GM23338 (cell line): Measurements from ENCODE around the gene TMEM128. TPM values are rescaled to one million over a fixed set of nuclear protein-coding genes. Genes with fewer than 3 reads are reported as not detected.

Source experiments
- ATAC-seq: fragments of 200-7000 bp; cut with Tn5 transposase; 3 replicates; pipeline ENCODE4 v1.9.1; 2020
- DNase-seq: peaks from one replicate; pipeline ENCODE4 v3.0.0-alpha.2; 2015; ENCODE audit warnings: low spot score
- H2AFZ ChIP-seq: fragments of 200-600 bp; sonication (generic); 2 replicates; pipeline ENCODE4 v1.8.0; 2016; ENCODE audit warnings: antibody characterized with exemption, mild to moderate bottlenecking, moderate library complexity
- H3F3A ChIP-seq: fragments of 200-600 bp; sonication (generic); replicated peaks from 2 replicates; pipeline ENCODE4 v1.8.0; 2017; ENCODE audit warnings: antibody characterized with exemption, mixed run types, low read depth
- H3K27ac ChIP-seq: fragments of 200-600 bp; sonication (generic); 2 replicates; pipeline ENCODE4 v1.6.1; 2016; ENCODE audit warnings: low read depth
- H3K27me3 ChIP-seq: fragments of 200-600 bp; sonication (generic); 2 replicates; pipeline ENCODE4 v1.8.0; 2016; ENCODE audit warnings: mild to moderate bottlenecking, mixed run types, moderate library complexity; ENCODE audit not compliant: insufficient read depth
- H3K36me3 ChIP-seq: fragments of 200-600 bp; sonication (generic); 2 replicates; pipeline ENCODE4 v1.8.0; 2016; ENCODE audit warnings: mild to moderate bottlenecking; ENCODE audit not compliant: insufficient read depth
- H3K4me1 ChIP-seq: fragments of 200-600 bp; sonication (generic); 2 replicates; pipeline ENCODE4 v1.8.0; 2016; ENCODE audit warnings: mild to moderate bottlenecking, moderate library complexity; ENCODE audit not compliant: insufficient read depth
- H3K4me2 ChIP-seq: fragments of 200-600 bp; sonication (generic); 2 replicates; pipeline ENCODE4 v1.7.1; 2017; ENCODE audit warnings: mixed run types
- H3K4me3 ChIP-seq: fragments of 200-600 bp; sonication (generic); 2 replicates; pipeline ENCODE4 v1.6.1; 2016; ENCODE audit warnings: mixed run types
- H3K79me2 ChIP-seq: fragments of 200-600 bp; sonication (generic); replicated peaks from 2 replicates; pipeline ENCODE4 v1.8.0; 2017; ENCODE audit warnings: mild to moderate bottlenecking; ENCODE audit not compliant: insufficient read depth
- H3K9me2 ChIP-seq: fragments of 200-600 bp; sonication (generic); 2 replicates; pipeline ENCODE4 v1.8.0; 2017; ENCODE audit not compliant: insufficient read depth
- H4K20me1 ChIP-seq: fragments of 200-600 bp; sonication (generic); replicated peaks from 2 replicates; pipeline ENCODE4 v1.8.0; 2017; ENCODE audit warnings: mild to moderate bottlenecking; ENCODE audit not compliant: insufficient read depth
- H3K27ac Mint-ChIP-seq: 2 replicates; pipeline ENCODE4 v1.8.0; 2020; ENCODE audit warnings: inconsistent platforms, mild to moderate bottlenecking, moderate library complexity, mixed read lengths
- H3K27me3 Mint-ChIP-seq: 3 replicates; pipeline ENCODE4 v1.8.0; 2022; ENCODE audit warnings: low read depth, mild to moderate bottlenecking, moderate library complexity, mixed read lengths, inconsistent platforms; ENCODE audit not compliant: insufficient read depth, poor library complexity
- H3K36me3 Mint-ChIP-seq: 3 replicates; pipeline ENCODE4 v1.8.0; 2021; ENCODE audit warnings: low read depth, mild to moderate bottlenecking, inconsistent platforms, moderate library complexity, mixed read lengths
- H3K4me1 Mint-ChIP-seq: 3 replicates; pipeline ENCODE4 v1.8.0; 2020; ENCODE audit warnings: mild to moderate bottlenecking, inconsistent platforms, mixed read lengths
- H3K4me3 Mint-ChIP-seq: 3 replicates; pipeline ENCODE4 v1.8.0; 2021; ENCODE audit warnings: moderate library complexity, mild to moderate bottlenecking, inconsistent platforms, mixed read lengths
- H3K9me3 Mint-ChIP-seq: 3 replicates; pipeline ENCODE4 v1.8.0; 2020; ENCODE audit warnings: moderate library complexity, mild to moderate bottlenecking, inconsistent platforms, mixed read lengths
- CREB1 ChIP-seq: fragments of 250-450 bp; sonication (Bioruptor Pico); IDR thresholded peaks from 2 replicates; pipeline ENCODE4 v1.5.0; 2020; ENCODE audit warnings: low read depth, mild to moderate bottlenecking, moderate library complexity
- ETS1 ChIP-seq: IDR thresholded peaks from 2 replicates; pipeline ENCODE4 v1.6.1; 2016; ENCODE audit warnings: antibody characterized with exemption
- EZH2phosphoT487 ChIP-seq: fragments of 200-600 bp; sonication (generic); IDR thresholded peaks from one replicate; pipeline ENCODE4 v1.8.1; 2018; ENCODE audit warnings: antibody characterized with exemption; ENCODE audit not compliant: unreplicated experiment
- JUNB ChIP-seq: IDR thresholded peaks from one replicate; pipeline ENCODE4 v1.6.1; 2016; ENCODE audit warnings: antibody characterized with exemption; ENCODE audit not compliant: unreplicated experiment
- NANOG ChIP-seq: IDR thresholded peaks from 2 replicates; pipeline ENCODE4 v1.6.1; 2016; ENCODE audit warnings: antibody characterized with exemption, borderline replicate concordance
- POLR2AphosphoS5 ChIP-seq: IDR thresholded peaks from 2 replicates; pipeline ENCODE4 v1.6.1; 2016; ENCODE audit warnings: antibody characterized with exemption, low read depth
- STAT1 ChIP-seq: IDR thresholded peaks from one replicate; pipeline ENCODE4 v1.6.1; 2016; ENCODE audit warnings: antibody characterized with exemption; ENCODE audit not compliant: unreplicated experiment
- ZNF114 ChIP-seq: fragments of 250-450 bp; sonication (Bioruptor Pico); IDR thresholded peaks from 2 replicates; pipeline ENCODE4 v1.5.0; 2020; ENCODE audit warnings: mild to moderate bottlenecking, moderate library complexity
- ZNF331 ChIP-seq: fragments of 250-450 bp; sonication (Bioruptor Pico); IDR thresholded peaks from 2 replicates; pipeline ENCODE4 v1.5.0; 2020; ENCODE audit warnings: low read depth, mild to moderate bottlenecking, moderate library complexity
- ZNF462 ChIP-seq: fragments of 250-450 bp; sonication (Bioruptor Pico); IDR thresholded peaks from 2 replicates; pipeline ENCODE4 v1.5.0; 2020; ENCODE audit warnings: mild to moderate bottlenecking, moderate library complexity
- polyA plus RNA-seq: library from polyadenylated mRNA; unstranded; fragments of >200 nt; fragmentation: Nextera tagmentation; extraction: Ambion mirVana; gene quantifications from 2 replicates; pipeline ENCODE4 v1.2.1, GENCODE V29; 2016
- total RNA-seq: library from RNA; depleted of rRNA; stranded (reverse); fragments of >200 nt; shearing (Covaris generic); gene quantifications from 2 replicates; pipeline ENCODE4 v1.2.3, GENCODE V29; 2014
- TF ChIP-seq, protein P1 (sequence below): IDR thresholded peaks from one replicate; pipeline ENCODE4 v1.6.1; 2018; ENCODE audit warnings: antibody characterized with exemption; ENCODE audit not compliant: unreplicated experiment
- TF ChIP-seq, protein P2 (sequence below), 2 experiments: fragments of 200-600 bp in 1 of 2; sonication (generic) in 1 of 2; conservative IDR thresholded peaks; 2 replicates each; pipeline versions ENCODE4 v1.5.1 to v1.6.1; 2016 to 2017; ENCODE audit warnings: antibody characterized with exemption in 2 of 2, low read depth in 2 of 2, mild to moderate bottlenecking in 2 of 2, moderate library complexity in 1 of 2

Gene TMEM128
- total and polyA plus RNA-seq, 2 experiments from 2014 or later = 22.7 to 25.9 TPM

GRCh38 chr4:4202510-4202909, 45.5 kb downstream of the TMEM128 start:
- Mint-ChIP-seq H3K4me3 (no peak overlapping the region), H3K27ac (no peak overlapping the region), H3K9me3 (no peaks in the 10 kb centered on the region), H3K4me1 (peaks cover 8% of the 10 kb centered on the region; the same call in 2 of the 3 replicates), H3K36me3 (no peaks in the 10 kb centered on the region), H3K27me3 (peaks cover 11% of the 10 kb centered on the region)
- H2AFZ ChIP-seq = no peak overlapping the region
- DNase-seq (no peak), ATAC-seq (no peak)
- no peak overlapping the region for H3K4me3 ChIP-seq
- H3K79me2 ChIP-seq = no peaks in the 10 kb centered on the region
- no peaks in the 10 kb centered on the region for H3K4me1 ChIP-seq
- no peaks in the 10 kb centered on the region for H4K20me1 ChIP-seq
- no peak for TF ChIP-seq EZH2phosphoT487
- TF ChIP-seq CREB1 = no peak
- no peak for TF ChIP-seq POLR2AphosphoS5
- no peak for TF ChIP-seq NANOG
- TF ChIP-seq STAT1 = no peak
- TF ChIP-seq JUNB = no peak
- TF ChIP-seq ZNF331 (CRISPR knock-in tag) = no peak
- TF ChIP-seq ZNF114 (CRISPR knock-in tag) = no peak
- TF ChIP-seq, protein P1, sequence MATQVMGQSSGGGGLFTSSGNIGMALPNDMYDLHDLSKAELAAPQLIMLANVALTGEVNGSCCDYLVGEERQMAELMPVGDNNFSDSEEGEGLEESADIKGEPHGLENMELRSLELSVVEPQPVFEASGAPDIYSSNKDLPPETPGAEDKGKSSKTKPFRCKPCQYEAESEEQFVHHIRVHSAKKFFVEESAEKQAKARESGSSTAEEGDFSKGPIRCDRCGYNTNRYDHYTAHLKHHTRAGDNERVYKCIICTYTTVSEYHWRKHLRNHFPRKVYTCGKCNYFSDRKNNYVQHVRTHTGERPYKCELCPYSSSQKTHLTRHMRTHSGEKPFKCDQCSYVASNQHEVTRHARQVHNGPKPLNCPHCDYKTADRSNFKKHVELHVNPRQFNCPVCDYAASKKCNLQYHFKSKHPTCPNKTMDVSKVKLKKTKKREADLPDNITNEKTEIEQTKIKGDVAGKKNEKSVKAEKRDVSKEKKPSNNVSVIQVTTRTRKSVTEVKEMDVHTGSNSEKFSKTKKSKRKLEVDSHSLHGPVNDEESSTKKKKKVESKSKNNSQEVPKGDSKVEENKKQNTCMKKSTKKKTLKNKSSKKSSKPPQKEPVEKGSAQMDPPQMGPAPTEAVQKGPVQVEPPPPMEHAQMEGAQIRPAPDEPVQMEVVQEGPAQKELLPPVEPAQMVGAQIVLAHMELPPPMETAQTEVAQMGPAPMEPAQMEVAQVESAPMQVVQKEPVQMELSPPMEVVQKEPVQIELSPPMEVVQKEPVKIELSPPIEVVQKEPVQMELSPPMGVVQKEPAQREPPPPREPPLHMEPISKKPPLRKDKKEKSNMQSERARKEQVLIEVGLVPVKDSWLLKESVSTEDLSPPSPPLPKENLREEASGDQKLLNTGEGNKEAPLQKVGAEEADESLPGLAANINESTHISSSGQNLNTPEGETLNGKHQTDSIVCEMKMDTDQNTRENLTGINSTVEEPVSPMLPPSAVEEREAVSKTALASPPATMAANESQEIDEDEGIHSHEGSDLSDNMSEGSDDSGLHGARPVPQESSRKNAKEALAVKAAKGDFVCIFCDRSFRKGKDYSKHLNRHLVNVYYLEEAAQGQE = no peak
- no peak for TF ChIP-seq ZNF462 (CRISPR knock-in tag)
- TF ChIP-seq ETS1 = no peak
- TF ChIP-seq, protein P2, sequence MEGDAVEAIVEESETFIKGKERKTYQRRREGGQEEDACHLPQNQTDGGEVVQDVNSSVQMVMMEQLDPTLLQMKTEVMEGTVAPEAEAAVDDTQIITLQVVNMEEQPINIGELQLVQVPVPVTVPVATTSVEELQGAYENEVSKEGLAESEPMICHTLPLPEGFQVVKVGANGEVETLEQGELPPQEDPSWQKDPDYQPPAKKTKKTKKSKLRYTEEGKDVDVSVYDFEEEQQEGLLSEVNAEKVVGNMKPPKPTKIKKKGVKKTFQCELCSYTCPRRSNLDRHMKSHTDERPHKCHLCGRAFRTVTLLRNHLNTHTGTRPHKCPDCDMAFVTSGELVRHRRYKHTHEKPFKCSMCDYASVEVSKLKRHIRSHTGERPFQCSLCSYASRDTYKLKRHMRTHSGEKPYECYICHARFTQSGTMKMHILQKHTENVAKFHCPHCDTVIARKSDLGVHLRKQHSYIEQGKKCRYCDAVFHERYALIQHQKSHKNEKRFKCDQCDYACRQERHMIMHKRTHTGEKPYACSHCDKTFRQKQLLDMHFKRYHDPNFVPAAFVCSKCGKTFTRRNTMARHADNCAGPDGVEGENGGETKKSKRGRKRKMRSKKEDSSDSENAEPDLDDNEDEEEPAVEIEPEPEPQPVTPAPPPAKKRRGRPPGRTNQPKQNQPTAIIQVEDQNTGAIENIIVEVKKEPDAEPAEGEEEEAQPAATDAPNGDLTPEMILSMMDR (conservative IDR thresholded peaks at IDR 0.05; ENCODE audit: low read depth in 2 of 2) = no peak
- no peaks in the 10 kb centered on the region for H3F3A ChIP-seq
- H3K27ac ChIP-seq = no peak overlapping the region
- H3K36me3 ChIP-seq = no peaks in the 10 kb centered on the region
- H3K27me3 ChIP-seq = no peaks in the 10 kb centered on the region
- H3K9me2 ChIP-seq = no peaks in the 10 kb centered on the region
- H3K4me2 ChIP-seq = no peak overlapping the region
